ENCODE measurements around the gene OARD1.

The OARD1 gene

DNA sequence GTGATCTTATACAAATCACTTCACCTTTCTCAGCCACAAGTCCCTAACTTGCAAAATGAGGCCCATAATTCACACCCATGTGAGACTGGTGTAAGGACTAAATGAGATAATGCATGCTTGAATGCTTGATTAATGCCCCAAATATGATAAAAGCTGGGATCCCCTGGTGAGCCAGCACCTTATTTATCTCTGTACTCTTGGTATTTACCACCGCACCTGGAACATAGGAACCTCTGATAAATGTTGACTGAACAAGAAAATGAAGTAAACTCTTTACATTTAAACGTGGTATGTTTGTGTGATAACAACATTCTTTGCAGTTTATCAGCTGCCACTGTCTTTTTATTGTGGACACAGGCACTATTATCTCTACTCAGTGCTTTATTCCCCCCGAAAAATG lies 21.6 kb downstream of the OARD1 start:
- no peak for DNase-seq (ENCODE audit: low read depth in 1 of 2, low spot score in 1 of 2)

DNA sequence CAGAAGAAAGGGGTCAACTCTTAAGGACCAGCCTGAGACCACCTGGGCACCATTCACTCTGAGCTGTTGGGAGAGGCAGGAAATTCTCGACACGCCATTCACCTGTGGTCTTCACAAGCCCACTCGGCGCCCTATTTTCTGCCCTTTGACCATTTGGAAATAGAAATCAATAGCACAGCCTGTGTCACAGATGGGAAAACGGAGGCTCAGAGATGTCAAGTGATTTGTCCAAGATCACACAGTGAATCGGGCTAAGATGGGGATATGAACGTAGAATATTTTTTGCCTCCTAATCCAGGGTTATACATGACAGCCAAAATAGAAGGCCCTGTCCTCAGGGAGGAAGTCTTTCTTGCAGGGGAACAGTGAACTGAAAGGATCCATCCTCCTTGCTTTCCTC lies 22.2 kb downstream of the OARD1 start:
- no peak for DNase-seq (ENCODE audit: low read depth in 1 of 2, low spot score in 1 of 2)

DNA sequence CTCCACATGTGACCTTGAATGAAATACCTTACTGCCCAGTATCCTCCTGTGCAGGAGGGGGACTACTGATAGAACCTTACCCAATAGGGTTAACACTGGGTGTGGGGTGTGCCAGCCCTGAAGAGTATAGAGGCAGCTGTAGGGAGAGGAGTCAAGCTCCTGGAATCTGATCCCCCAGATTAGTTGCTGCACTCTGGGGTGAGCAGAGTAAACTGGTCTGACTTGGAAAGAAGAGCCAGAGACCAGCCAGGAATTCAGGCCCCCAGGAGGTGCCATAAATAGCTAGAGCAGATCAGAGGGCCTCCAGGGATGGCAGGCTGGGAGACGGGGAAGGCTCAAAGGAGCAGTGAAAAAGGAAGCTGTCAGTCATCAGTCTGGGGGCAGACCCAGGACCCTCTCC lies 22.6 kb downstream of the OARD1 start:
- no peak for DNase-seq (ENCODE audit: low read depth in 1 of 2, low spot score in 1 of 2)

DNA sequence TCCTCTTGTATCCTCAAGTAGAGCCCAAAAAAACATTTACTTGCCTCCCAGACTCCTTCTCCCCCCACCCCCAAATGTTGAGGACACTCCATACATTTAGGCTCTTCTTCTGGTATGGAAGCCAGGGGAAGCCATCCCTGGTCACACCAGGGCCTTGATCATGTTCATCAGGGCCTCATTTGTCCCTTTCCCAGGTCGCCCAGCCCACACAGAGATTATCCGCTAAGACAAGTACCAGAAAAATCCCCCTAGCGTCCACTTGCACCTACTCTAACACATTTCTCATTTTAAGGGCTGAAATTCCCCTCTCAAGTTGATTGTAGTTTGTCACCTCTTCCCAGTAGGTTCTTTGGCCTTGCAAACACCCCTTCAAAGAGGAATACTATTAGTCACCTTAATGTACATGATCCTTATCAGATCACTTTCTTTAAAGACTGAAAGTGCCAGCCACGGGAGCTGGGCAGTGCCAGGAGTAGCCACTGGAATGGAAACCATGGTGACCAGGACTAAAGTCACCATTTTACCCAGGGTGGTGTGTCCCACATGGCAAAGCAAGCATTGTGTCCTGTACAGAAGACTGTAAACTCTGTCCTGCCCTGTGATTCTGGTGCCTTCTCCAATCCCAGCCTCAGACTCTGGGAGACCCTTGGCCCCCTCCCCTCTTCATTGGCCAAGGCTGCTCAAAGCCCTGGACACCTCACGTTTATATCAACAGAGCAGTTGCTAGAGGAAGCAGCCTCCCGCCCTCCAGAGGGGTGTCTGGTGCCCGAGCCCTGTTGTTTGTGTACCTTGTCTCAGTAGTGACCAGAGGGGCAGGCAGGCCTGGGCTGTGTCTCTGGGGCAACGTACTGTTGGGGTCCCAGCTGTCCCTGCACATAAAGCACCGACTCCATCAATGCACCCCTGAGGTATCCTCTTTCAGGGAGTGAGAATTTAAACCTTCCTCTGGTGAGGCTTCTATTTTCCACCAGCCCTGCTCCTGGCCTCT lies 24.1 kb downstream of the OARD1 start:
- DNase-seq (ENCODE audit: low read depth in 1 of 2, low spot score in 1 of 2), result no peak

DNA sequence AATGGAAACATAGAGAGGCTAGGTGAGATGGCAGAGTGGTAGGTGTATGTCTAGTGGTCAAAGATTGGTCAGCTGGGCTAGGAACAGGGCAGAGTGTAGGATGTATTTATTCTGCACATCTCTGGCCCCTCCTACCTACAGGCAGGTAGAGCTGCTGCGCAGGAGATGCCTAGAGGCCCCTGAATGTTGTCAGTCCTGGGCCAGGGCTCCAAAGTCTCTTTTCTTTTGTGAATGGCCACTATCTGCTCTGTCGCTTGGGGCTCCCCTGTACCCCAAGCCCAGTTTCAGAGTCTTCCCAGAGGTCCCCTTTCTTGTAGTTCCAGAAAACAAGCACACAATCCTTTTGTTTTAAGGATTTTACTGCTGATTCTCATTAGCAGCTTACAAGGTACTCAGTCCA lies 24.9 kb downstream of the OARD1 start:
- DNase-seq (ENCODE audit: low read depth in 1 of 2, low spot score in 1 of 2), result no peak

DNA sequence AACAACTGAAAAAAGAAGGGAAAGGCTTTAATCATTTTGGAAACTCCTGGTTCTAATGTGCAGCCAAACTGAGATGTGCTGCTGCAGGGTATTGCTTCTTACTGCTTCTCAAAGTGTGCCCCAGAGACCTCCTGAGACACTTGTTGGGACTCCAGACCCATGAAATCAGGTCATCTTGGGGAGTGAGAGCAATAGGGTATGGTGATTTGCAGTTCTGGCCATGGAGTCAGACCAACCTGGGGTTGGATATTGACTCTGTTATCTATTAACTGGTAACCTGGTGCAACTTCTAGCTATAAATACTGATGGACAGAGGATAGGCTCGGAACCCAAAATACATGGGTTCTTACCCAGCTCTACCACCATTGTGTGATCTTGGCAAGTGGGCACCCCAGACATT lies 26.1 kb downstream of the OARD1 start:
- DNase-seq (ENCODE audit: low read depth in 1 of 2, low spot score in 1 of 2), result no peak

DNA sequence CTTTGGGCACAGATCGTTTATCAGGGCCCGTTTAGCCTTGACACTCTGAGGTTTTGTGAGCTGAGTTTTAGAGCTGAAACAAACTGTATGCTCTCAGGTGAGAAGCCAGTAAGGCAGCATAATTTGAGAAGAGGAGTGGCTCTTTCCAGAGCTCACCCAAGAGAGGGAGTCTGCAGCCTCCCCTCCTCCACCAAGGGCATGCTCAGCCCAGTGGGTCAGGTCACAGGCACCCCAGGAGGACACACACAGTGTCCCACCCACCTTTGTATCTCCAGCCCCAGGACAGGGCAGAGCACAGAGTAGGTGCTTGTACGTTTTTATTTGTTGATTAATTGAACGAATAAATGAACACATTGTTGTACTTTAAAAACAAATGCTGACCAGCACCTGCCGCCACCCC lies 26.5 kb downstream of the OARD1 start:
- DNase-seq (ENCODE audit: low read depth in 1 of 2, low spot score in 1 of 2), result no peak

DNA sequence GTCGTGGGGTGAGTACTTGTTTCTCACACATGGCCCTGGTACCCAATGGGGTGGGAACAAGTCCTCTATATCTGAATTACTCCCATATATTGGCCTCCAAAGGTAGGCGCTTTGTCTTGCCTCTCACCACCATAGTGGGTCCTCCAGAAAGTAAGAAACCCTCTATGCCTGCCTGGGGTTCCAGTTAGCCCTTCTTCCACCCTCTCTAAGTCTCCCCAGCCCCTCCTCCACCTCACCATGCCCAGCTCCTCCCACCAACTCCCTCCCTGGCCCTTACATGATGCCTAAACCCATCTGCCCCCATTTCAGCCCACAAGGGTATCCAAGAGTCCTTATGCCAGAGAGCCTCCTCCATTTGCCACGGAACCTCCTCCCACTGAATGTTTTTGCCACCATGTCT lies 29.0 kb downstream of the OARD1 start:
- DNase-seq (ENCODE audit: low read depth in 1 of 2, low spot score in 1 of 2), result no peak

DNA sequence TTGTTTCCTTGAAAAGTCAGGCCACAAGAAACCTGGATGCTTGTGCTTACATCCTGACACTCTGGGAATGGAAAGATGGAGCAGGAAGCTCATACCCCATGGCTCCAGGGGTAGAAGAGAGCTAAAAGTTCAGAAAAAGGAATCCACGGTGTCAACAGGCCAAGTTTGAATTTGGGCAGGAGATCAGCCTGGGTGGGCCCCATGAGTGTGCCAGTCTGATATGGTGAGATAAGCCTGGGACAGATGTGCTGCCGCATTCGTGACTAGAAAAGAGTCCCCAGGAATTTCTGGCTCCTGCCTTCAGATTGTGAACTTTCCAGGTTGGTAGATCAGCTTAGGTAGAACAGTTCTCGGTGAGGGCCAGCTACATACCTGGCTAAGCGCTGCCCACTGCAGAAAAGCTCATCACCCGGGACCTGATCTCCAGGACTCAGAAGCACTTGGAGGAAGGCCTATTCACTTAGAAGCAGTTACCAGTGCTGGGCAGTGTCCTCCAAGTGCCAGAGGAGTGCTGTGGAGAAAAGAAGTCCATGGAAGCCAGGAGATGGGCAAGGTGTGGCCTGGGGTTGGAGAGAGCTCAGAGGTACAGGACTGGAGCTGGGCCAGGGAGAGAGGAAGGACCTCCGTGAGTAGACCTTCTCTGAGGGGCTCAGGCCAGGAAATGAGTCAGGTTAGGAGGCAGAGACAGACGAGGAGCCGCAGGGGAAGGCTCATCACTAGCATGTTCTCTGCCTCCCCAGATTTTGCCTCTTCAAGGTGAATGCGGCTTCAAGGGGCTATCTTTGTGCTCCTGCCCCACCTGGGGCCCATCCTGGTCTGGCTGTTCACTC lies 29.7 kb downstream of the OARD1 start, which contains the start of gene TSPO2:
TSPO2 (plus strand) TSS at position 242 of the 830 bp plus-strand sequence; CDS start at position 761, 519 bp downstream.
- DNase-seq (ENCODE audit: low read depth in 1 of 2, low spot score in 1 of 2), result no peak

DNA sequence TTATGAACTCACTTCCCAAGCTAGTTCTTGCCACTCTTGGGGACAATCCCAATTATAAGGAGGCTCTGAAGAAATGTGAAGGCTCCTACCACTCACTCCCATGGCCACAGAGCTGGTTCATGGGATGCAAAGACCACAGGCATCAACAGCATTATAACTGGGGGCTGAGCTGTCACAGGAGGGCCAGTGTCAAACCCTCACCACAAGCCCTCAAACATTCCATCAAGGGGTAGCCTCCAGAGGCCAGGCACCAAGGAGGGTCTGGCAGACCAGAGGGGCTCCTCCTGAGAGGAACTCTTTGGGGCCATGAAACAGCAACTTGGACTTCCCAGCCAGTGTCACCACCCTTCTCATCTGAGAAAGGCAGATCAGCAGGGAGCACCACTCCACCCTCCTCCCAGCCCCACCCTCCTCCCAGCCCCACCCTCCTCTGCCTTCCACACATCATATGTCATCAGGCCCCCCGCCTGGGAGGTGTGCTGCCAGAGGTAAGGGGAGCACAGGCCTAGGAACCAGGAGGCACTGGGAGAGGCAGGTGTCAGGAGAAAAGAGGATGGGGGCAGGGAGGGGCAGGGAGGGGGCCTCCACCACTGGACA lies 31.1 kb downstream of the OARD1 start:
- no peak for DNase-seq (ENCODE audit: low read depth in 1 of 2, low spot score in 1 of 2)

DNA sequence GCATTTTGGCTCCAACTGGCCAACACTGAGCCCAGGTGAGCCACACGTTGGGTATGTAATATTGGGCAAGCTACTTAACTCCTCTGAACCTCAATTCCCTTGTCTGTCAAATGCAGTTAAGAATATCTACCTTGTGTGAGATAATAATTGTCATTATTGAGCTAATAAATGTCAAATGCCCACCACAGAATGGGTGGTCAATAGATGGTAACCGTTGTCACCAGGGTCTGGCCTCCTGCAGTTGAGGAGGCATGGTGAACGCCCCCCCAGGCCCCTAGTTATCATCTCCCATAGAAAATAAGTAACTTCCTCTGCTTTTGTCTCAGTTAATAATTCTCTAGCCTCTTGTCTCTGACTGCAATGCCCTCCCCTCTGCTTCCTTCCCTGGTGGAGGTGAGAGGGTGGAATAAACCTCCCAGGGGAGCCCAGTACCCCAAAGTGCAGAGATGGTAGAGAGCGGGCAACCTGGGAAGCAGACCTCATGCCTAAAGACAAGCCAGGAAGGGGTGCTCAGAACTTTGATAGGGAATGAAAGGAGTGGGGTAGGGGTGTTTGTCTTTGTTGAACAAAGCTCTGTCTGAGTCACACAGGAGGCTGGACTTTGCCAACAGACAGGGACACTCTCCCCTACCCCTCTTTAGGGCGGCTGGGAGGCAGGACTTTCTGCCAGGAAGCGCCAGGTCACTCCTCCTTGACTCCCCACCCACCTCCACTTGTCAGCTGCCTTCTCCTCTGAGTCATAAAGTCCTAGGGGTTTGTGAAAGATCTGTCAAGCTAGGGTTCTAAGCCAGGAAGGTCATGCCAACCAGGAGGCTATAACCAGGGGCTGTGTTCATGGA lies 31.8 kb downstream of the OARD1 start:
- no peak for DNase-seq (ENCODE audit: low read depth in 1 of 2, low spot score in 1 of 2)

DNA sequence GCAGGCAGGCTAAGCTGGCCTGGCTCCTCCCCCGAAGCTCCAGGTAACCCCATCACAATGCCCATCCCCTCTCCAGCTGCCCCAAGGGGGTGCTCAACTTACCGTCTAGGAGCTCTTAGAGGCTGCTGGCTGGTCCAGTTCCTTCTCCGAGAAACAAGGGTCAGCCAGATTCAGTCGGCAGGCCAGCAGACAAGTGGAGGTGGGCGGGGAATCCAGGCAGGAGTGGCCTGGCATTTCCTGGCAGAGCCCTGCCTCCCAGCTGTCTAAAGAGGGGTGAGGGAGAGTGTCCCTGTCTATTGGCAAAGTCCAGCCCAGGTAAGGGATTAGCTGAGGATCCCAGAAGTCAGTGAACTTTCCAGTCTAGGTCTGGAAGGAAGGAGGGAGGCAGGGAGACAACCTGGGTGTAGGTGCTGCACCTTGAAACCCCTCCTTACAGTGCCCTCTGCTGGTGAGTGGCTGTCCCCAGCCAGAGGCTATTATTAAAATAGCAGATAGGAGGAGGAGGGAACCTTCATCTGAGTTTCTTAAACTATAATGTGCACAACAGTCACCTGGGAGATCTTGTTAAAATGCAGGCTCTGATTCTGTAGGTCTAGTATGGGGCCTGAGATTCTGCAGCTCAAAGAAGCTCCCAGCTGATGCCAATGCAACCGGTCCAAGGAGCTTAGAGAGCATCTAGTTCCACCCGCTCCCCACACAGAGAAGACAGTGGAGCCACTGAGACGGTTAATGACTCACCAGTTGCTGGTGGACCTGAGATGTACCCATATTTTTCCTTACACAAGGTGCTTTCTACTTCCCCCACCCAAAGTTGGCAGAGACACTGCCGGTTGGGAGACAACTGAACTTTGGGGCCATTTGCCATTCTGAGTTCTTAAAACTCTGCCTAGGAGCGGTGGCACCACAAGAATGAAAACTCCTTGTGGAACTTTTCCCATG lies 32.8 kb downstream of the OARD1 start, which contains the start of gene UNC5CL:
UNC5CL (minus strand) TSS at position 162 of the 939 bp plus-strand sequence. CDS start 4,147 bp downstream, outside the sequence.
- peak; percentile 12 to 27 for DNase-seq (ENCODE audit: low read depth in 1 of 2, low spot score in 1 of 2)

DNA sequence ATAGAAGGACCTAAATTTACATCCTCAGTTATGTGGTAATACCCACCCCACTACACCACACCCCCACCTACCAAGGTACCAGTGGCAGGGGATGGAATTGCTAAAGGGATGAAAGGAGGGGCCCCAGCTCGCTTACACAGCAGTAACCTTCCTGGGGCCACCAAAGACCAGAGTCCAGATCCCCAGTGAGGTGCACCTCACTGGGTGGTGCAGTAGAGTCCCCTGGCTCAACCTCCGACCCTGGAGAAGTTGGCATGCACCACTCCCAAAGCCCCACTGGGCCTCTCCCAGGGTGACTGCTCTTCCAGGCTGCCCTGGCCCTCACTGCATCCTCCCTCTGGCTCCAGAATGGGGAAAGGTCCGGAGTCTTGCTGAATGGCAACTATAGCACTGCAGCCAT lies 34.0 kb downstream of the OARD1 start:
- DNase-seq (ENCODE audit: low read depth in 1 of 2, low spot score in 1 of 2), result no peak

DNA sequence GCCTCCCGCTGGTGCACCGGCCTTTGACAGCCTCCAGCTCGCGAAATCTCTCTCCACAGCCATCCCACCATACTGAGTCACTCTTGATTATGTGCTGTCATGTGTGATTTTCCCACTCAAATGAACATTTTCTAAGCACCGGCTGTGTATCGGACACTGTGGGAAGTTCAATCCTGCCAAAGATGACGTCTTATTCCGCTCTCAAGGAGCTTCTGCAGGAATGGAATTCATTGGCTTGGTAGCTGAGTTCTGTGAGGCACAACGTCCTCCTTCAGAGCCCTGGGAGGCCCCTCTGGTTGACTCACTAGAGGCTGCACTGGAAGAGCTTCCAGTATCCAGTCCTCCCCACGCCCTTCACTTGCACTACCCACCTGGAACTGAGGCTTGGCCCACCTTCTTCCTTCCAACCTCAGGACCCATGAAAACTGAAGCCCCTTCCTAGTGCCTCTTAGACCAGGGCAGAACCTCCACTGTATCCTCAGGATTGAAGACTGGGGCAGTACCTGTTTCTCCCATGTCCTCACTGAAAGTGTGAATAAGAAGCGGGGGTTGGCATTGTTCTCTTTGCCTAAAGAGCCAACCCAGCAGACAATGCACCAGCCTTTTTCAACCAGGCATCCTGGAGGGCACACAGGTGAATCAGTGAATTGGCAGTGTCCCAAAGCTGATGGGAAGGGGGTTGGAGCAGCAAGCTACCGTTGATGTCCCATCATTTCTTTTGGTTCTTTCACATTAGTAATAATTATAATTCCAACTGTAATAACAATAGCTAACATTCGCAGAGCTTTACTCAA lies 34.9 kb downstream of the OARD1 start:
- no peak for DNase-seq (ENCODE audit: low read depth in 1 of 2, low spot score in 1 of 2)

DNA sequence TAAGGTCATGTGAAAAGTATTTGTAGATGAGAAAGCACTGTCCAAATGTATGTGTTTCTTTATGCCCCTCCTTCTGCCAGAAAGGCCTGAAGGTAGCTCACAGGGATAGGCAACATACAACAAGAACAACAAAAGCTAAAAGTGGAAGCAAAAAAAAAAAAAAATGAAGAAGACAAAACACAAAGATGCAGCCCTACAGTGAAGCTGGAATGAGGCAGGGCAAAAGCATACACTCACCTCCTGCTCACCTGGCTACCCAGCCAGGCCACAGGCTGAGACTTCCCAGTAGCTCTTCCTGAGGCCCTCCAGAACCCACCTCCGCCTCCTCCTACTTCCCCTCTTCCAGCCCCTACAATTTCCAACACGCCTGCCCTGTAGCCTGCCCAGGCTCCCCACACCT lies 35.6 kb downstream of the OARD1 start:
- no peak for DNase-seq (ENCODE audit: low read depth in 1 of 2, low spot score in 1 of 2)

DNA sequence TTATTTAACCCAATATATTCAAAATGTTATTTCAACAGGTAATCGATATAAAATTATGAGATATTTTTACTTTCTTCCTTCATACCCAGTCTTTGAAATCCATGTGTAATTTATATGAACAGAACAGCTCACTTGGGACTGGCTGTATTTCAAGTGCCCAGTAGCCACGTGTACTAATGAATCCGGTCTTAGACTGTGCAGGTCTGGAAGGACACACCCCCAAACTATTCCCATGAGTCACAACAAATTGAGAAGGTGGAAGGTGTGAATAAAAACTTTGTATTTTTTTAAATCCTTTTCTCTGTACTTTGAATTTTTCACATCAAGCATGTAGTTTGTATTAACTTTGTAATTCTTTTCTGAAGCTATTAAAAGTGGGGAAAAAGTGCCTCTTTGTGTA lies 36.0 kb downstream of the OARD1 start:
- DNase-seq (ENCODE audit: low read depth in 1 of 2, low spot score in 1 of 2), result no peak

DNA sequence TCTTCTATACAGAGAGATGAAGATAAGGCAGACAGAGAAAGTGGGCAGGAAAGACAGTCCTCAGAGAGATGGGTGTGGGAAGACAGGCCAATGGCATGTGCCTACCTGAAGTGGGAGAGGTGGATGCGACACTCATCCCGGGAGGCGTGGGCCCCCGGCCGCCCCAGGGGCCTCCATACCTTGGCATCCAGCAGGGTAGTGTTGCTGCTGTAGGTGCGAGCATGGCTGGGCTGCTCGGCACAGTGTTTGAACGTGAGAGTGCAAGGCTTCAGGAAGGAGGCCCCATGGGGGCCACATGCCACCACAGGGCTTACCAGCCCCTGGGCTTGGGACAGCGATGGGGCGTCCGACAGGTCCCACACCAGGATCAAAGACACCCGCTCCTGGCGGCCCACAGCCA lies 38.4 kb downstream of the OARD1 start:
- no peak for DNase-seq (ENCODE audit: low read depth in 1 of 2, low spot score in 1 of 2)

DNA sequence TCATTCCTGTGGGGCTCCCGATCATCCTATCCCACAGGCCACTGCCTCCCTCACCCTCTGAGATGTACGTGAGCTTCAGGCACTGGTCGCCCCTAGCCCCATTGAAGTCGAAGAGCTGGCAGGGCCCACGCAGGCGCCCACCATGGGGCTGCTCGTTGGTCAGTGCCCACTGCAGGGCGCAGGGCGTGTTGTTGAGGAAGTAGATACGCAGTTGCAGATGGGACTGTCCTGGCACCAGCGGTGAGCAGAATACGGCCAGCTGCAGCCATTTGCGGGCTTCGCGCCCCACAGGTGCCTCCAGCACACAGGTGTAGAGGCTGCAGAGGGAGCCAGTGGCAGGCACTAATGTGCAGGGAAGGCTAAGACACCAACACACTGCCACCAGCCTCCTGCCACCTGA lies 39.3 kb downstream of the OARD1 start:
- DNase-seq (ENCODE audit: low read depth in 1 of 2, low spot score in 1 of 2), result no peak

All from stimulated activated CD4-positive, alpha-beta T cell treated with anti-CD3 and anti-CD28 coated beads, Interleukin-15, amount 100 ng/mL, for 1 hour (primary cell).